Neural cell (in vitro differentiated cells): ENCODE results near the gene MAP4K2. TPM values are rescaled to one million over a fixed set of nuclear protein-coding genes. Genes with fewer than 3 reads are reported as not detected.

Experiments used
- H2AFZ ChIP-seq: fragments of 200-600, 300-800 bp; sonication (generic), shearing (Covaris generic); 2 replicates; pipeline ENCODE4 v1.6.0; 2014; ENCODE audit warnings: low read depth, mild to moderate bottlenecking, antibody characterized with exemption, low read length, moderate library complexity
- H3F3A ChIP-seq: fragments of 200-600 bp; shearing (Covaris generic); 2 replicates; pipeline ENCODE4 v1.6.1; 2016; ENCODE audit warnings: mild to moderate bottlenecking, moderate library complexity, mixed read lengths, antibody characterized with exemption, low read length; ENCODE audit not compliant: insufficient read depth, poor library complexity, severe bottlenecking
- H3K27ac ChIP-seq: fragments of 200-600, 300-800 bp; sonication (generic), shearing (Covaris generic); 2 replicates; pipeline ENCODE4 v1.5.1; 2014; ENCODE audit warnings: mild to moderate bottlenecking, low read length, moderate library complexity
- H3K27me3 ChIP-seq: fragments of 300-800, 200-600 bp; sonication (generic), shearing (Covaris generic); 2 replicates; pipeline ENCODE4 v1.6.0; 2014; ENCODE audit warnings: mild to moderate bottlenecking, low read depth, low read length, moderate library complexity; ENCODE audit not compliant: insufficient read depth
- H3K36me3 ChIP-seq: fragments of 300-800, 200-600 bp; sonication (generic), shearing (Covaris generic); 2 replicates; pipeline ENCODE4 v1.5.1; 2014; ENCODE audit warnings: mild to moderate bottlenecking, antibody characterized with exemption, low read length, moderate library complexity; ENCODE audit not compliant: insufficient read depth
- H3K4me2 ChIP-seq: fragments of 300-800, 200-600 bp; sonication (generic), shearing (Covaris generic); 2 replicates; pipeline ENCODE4 v1.6.0; 2014; ENCODE audit warnings: mild to moderate bottlenecking, low read length
- H3K4me3 ChIP-seq: fragments of 300-800, 200-600 bp; sonication (generic), shearing (Covaris generic); 2 replicates; pipeline ENCODE4 v1.5.1; 2014; ENCODE audit warnings: mild to moderate bottlenecking, low read length, moderate library complexity
- H3K79me2 ChIP-seq: fragments of 200-600 bp; shearing (Covaris generic); replicated peaks from 2 replicates; pipeline ENCODE4 v1.6.0; 2014; ENCODE audit warnings: mild to moderate bottlenecking, low read length, moderate library complexity; ENCODE audit not compliant: insufficient read depth
- H3K9ac ChIP-seq: fragments of 300-800, 200-600 bp; sonication (generic), shearing (Covaris generic); 2 replicates; pipeline ENCODE4 v1.6.1; 2016; ENCODE audit warnings: mild to moderate bottlenecking, low read length, mixed read lengths
- H3K9me2 ChIP-seq: fragments of 200-600 bp; shearing (Covaris generic); 2 replicates; pipeline ENCODE4 v1.6.1; 2016; ENCODE audit warnings: mild to moderate bottlenecking, low read length, mixed read lengths; ENCODE audit not compliant: insufficient read depth
- H3K9me3 ChIP-seq: fragments of 200-600, 300-800 bp; sonication (generic), shearing (Covaris generic); 2 replicates; pipeline ENCODE4 v1.6.1; 2016; ENCODE audit warnings: mild to moderate bottlenecking, mixed run types, low read length, moderate library complexity, mixed read lengths
- H4K20me1 ChIP-seq: fragments of 200-600 bp; shearing (Covaris generic); 2 replicates; pipeline ENCODE4 v1.6.1; 2016; ENCODE audit warnings: mild to moderate bottlenecking, mixed run types; ENCODE audit not compliant: insufficient read depth
- CTCF ChIP-seq: fragments of 450-650 bp; IDR thresholded peaks from 2 replicates; pipeline ENCODE4 v1.5.1; 2014; ENCODE audit warnings: antibody characterized with exemption, mild to moderate bottlenecking, moderate library complexity; ENCODE audit not compliant: poor library complexity, severe bottlenecking
- EP300 ChIP-seq: fragments of 450-650 bp; conservative IDR thresholded peaks from 2 replicates; pipeline ENCODE4 v1.6.1; 2014; ENCODE audit warnings: antibody characterized with exemption, mild to moderate bottlenecking, moderate library complexity; ENCODE audit not compliant: poor library complexity, severe bottlenecking
- EZH2 ChIP-seq: fragments of 200-600, 300-800 bp; shearing (Covaris generic), sonication (generic); IDR thresholded peaks from 2 replicates; pipeline ENCODE4 v1.6.1; 2014; ENCODE audit warnings: antibody characterized with exemption, low read length, borderline replicate concordance, mild to moderate bottlenecking; ENCODE audit not compliant: insufficient read depth, poor library complexity, severe bottlenecking
- MXI1 ChIP-seq: fragments of 450-650 bp; conservative IDR thresholded peaks from 2 replicates; pipeline ENCODE4 v1.6.1; 2014; ENCODE audit warnings: antibody characterized with exemption, mild to moderate bottlenecking; ENCODE audit not compliant: poor library complexity, severe bottlenecking
- POLR2AphosphoS5 ChIP-seq: IDR thresholded peaks from 2 replicates; pipeline ENCODE4 v1.6.1; 2012
- RAD21 ChIP-seq: fragments of 450-650 bp; conservative IDR thresholded peaks from 2 replicates; pipeline ENCODE4 v1.6.1; 2014; ENCODE audit warnings: antibody characterized with exemption, mild to moderate bottlenecking, moderate library complexity
- REST ChIP-seq: IDR thresholded peaks from 2 replicates; pipeline ENCODE4 v1.6.1; 2012; ENCODE audit warnings: borderline replicate concordance
- SMC3 ChIP-seq: fragments of 450-650 bp; conservative IDR thresholded peaks from 2 replicates; pipeline ENCODE4 v1.6.1; 2014; ENCODE audit warnings: antibody characterized with exemption, mild to moderate bottlenecking, moderate library complexity; ENCODE audit not compliant: poor library complexity
- TAF1 ChIP-seq: IDR thresholded peaks from 2 replicates; pipeline ENCODE4 v1.6.1; 2012; ENCODE audit warnings: low read depth
- polyA plus RNA-seq: library from polyadenylated mRNA; depleted of rRNA; stranded (reverse); fragments of >200 nt; gene quantifications from 2 replicates; pipeline ENCODE4 v1.2.3, GENCODE V29; 2014

The MAP4K2 gene
- polyA plus RNA-seq, 1 donor from 2014 or later, result 12.4 TPM

- H3K27me3 ChIP-seq, result peaks cover 44% of the 10 kb centered on the region
- no peak overlapping the region for H3K4me3 ChIP-seq
- no peak overlapping the region for H3K4me2 ChIP-seq
These were observed 63.1 kb downstream of the MAP4K2 start for GRCh38 chr11:64739871-64740270.

GRCh38 chr11:64736654-64737053 lies 66.4 kb downstream of the MAP4K2 start:
- no peak overlapping the region for H3K9ac ChIP-seq
- H3K27me3 ChIP-seq, result peaks cover 15% of the 10 kb centered on the region
- H3K9me3 ChIP-seq, result no peaks in the 10 kb centered on the region
- no peaks in the 10 kb centered on the region for H4K20me1 ChIP-seq
- H3K27ac ChIP-seq, result no peak overlapping the region
- no peaks in the 10 kb centered on the region for H3F3A ChIP-seq
- no peaks in the 10 kb centered on the region for H3K9me2 ChIP-seq
- no peaks in the 10 kb centered on the region for H3K79me2 ChIP-seq
- no peak overlapping the region for H3K4me3 ChIP-seq
- no peak overlapping the region for H2AFZ ChIP-seq
- no peak overlapping the region for H3K4me2 ChIP-seq
- no peaks in the 10 kb centered on the region for H3K36me3 ChIP-seq
- TF ChIP-seq RAD21 (no peak), CTCF (no peak), MXI1 (no peak), TAF1 (no peak), EP300 (no peak), SMC3 (no peak), EZH2 (no peak)

More at GRCh38 chr11:64739871-64740270, 63.1 kb downstream of the MAP4K2 start:
- H3K36me3 ChIP-seq, result no peaks in the 10 kb centered on the region
- no peaks in the 10 kb centered on the region for H3K9me3 ChIP-seq
- H3K79me2 ChIP-seq, result no peaks in the 10 kb centered on the region
- H3K27ac ChIP-seq, result no peak overlapping the region
- no peak overlapping the region for H2AFZ ChIP-seq
- TF ChIP-seq RAD21 (no peak), CTCF (no peak), MXI1 (no peak), TAF1 (no peak), EP300 (no peak), POLR2AphosphoS5 (no peak), REST (no peak), EZH2 (no peak), SMC3 (no peak)
- H3F3A ChIP-seq, result no peaks in the 10 kb centered on the region
- no peaks in the 10 kb centered on the region for H4K20me1 ChIP-seq
- H3K9ac ChIP-seq, result no peak overlapping the region
- H3K9me2 ChIP-seq, result no peaks in the 10 kb centered on the region
